Retinal pigment epithelial cell (primary cell): ENCODE measurements around the gene PARK7.
"Not testable (repeated sequence)": the region's sequence is repeated elsewhere in the genome, so short reads cannot be mapped to it uniquely, and the experiment has no call there.

Source experiments
- DNase-seq: peaks from one replicate; pipeline ENCODE4 v3.0.0-alpha.2; 2010; ENCODE audit warnings: low read depth
- H3K4me3 ChIP-seq: 2 replicates; pipeline ENCODE4 v1.5.1; 2011; ENCODE audit warnings: mild to moderate bottlenecking, low read length, control low read depth, moderate library complexity
- TF ChIP-seq, protein P1 (sequence below): conservative IDR thresholded peaks from 2 replicates; pipeline ENCODE4 v1.5.1; 2011; ENCODE audit warnings: low read depth, low read length, control low read depth, inconsistent platforms

Gene PARK7

GRCh38 chr1:7943251-7943650 lies 18.3 kb upstream of the PARK7 start:
- TF ChIP-seq, protein P1, sequence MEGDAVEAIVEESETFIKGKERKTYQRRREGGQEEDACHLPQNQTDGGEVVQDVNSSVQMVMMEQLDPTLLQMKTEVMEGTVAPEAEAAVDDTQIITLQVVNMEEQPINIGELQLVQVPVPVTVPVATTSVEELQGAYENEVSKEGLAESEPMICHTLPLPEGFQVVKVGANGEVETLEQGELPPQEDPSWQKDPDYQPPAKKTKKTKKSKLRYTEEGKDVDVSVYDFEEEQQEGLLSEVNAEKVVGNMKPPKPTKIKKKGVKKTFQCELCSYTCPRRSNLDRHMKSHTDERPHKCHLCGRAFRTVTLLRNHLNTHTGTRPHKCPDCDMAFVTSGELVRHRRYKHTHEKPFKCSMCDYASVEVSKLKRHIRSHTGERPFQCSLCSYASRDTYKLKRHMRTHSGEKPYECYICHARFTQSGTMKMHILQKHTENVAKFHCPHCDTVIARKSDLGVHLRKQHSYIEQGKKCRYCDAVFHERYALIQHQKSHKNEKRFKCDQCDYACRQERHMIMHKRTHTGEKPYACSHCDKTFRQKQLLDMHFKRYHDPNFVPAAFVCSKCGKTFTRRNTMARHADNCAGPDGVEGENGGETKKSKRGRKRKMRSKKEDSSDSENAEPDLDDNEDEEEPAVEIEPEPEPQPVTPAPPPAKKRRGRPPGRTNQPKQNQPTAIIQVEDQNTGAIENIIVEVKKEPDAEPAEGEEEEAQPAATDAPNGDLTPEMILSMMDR: no peak
- no peak overlapping the region for H3K4me3 ChIP-seq
- DNase-seq: no peak

DNA sequence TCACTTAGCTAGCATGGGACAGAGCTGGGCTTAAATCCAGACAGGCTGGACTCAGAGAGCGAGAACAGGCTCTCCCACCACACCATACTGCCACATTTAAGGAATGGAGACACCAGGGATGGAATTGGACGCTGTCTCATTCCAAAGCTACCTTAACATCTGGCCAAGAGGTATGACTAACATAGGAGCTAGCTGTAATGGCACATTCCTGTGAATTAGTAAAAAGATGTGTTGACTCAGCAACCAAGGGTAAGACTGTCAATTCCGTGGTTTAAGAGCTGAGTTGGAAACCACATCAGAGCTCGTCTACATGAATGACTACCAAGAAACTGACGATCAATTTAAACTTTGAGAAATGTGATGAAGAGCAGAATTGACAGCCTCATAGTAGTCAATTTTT lies 12.6 kb upstream of the PARK7 start:
- TF ChIP-seq, protein P1: no peak
- no peak overlapping the region for H3K4me3 ChIP-seq
- DNase-seq: no peak

GRCh38 chr1:7952791-7953190 lies 8.7 kb upstream of the PARK7 start:
- not testable (repeated sequence) for DNase-seq, H3K4me3 ChIP-seq

DNA sequence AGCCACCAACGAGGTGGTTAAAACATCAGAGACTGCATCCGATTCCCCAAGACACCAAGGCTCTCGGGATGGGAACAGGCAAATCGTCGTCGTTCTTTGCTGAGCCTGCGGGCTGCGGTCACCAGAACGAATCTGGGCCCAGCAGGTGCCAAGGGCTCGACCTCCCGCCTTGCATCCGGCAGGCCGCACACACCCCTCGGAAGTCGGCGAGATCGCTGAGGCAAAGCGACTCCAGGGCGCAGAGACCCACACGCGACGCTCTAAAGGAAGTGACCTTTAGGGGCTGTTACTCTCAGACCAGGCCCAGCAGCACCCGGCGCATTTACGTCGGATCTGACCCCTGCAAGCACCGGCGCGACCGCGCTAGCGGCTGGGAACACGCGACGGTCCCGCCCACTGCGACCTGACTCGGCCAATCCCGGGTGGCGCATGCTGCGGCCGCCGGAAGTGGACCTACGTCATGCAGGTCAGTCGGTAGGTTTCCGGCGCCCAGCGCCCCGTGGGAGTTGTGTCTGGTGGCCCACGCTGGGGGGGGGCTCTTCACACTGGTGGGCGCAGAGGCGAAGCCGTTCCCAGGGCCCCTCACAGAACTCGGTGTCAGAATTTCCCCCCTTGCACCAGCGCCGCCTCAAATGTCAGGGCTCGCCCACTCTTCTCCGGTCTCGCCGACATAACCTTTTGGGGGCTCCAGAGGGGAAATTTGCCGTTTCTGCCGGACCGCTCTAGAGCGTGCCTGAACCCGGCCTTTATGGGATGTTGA lies 7.5 kb upstream of the PARK7 start:
- peak overlapping the region; percentile 73 for H3K4me3 ChIP-seq
- peak; percentile 69 for DNase-seq
- TF ChIP-seq, protein P1: no peak

GRCh38 chr1:7954683-7955082 lies 6.8 kb upstream of the PARK7 start:
- H3K4me3 ChIP-seq: peak overlapping the region; percentile 73
- TF ChIP-seq, protein P1: no peak
- no peak for DNase-seq

GRCh38 chr1:7956218-7957032 lies 5.1 kb upstream of the PARK7 start:
- H3K4me3 ChIP-seq: no peak overlapping the region
- TF ChIP-seq, protein P1: no peak

GRCh38 chr1:7960165-7960564 lies 1.3 kb upstream of the PARK7 start:
- TF ChIP-seq, protein P1: no peak
- H3K4me3 ChIP-seq: no peak overlapping the region

More at GRCh38 chr1:7956218-7957032, 5.1 kb upstream of the PARK7 start:
- no peak for DNase-seq

More at GRCh38 chr1:7960165-7960564, 1.3 kb upstream of the PARK7 start:
- no peak for DNase-seq
